ENCODE results near the gene KLHDC3. TPM values are rescaled to one million over a fixed set of nuclear protein-coding genes. Genes with fewer than 3 reads are reported as not detected.
A peak's percentile ranks its signal among the peaks of the same experiment; 100 is the strongest.

Gene KLHDC3
- total RNA-seq, 2 donors from 2014 or later = 62.4 to 73.9 TPM

DNA sequence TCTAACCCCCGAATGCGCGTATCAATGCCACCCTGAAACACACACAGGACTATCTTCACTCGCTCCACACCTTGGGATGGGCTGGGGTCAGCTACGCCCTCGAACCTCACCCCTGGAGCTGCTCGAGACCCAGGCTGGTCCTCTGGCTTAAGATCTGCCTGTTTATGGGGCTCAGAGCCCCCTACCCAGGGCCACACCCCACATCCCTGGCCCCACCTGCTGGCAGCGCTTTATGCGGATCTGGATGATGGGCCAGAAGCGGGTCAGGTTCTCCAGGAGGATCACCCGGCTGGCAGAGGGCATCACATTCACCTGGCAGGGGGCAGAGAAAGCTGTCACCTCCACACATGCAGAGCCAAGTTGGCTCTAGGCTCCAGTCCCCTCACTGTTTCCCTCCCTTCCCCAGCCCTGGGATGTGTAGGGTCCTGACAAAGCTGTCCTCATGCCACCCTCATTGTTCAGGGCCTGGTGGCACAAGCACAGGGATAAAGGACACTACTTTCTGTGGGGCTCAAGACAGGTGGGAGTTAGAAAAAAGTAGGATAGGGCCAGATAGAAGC, 31.4 kb downstream of the KLHDC3 start:
- no peak overlapping the region for H3K4me3 ChIP-seq
- H3K9me3 ChIP-seq = no peaks in the 10 kb centered on the region
- no peaks in the 10 kb centered on the region for H3K27me3 ChIP-seq
- TF ChIP-seq, protein P1, sequence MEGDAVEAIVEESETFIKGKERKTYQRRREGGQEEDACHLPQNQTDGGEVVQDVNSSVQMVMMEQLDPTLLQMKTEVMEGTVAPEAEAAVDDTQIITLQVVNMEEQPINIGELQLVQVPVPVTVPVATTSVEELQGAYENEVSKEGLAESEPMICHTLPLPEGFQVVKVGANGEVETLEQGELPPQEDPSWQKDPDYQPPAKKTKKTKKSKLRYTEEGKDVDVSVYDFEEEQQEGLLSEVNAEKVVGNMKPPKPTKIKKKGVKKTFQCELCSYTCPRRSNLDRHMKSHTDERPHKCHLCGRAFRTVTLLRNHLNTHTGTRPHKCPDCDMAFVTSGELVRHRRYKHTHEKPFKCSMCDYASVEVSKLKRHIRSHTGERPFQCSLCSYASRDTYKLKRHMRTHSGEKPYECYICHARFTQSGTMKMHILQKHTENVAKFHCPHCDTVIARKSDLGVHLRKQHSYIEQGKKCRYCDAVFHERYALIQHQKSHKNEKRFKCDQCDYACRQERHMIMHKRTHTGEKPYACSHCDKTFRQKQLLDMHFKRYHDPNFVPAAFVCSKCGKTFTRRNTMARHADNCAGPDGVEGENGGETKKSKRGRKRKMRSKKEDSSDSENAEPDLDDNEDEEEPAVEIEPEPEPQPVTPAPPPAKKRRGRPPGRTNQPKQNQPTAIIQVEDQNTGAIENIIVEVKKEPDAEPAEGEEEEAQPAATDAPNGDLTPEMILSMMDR (IDR thresholded peaks at IDR 0.05) = no peak
- no peak overlapping the region for H3K27ac ChIP-seq
- intact Hi-C loops (cut with DNase I) = no loop called here
- no peak overlapping the region for H3K9ac ChIP-seq (ENCODE audit: low read depth in 2 of 2, low read length in 2 of 2)
- H3K4me1 ChIP-seq = no peaks in the 10 kb centered on the region
- DNase-seq = no peak
- H3K36me3 ChIP-seq = no peaks in the 10 kb centered on the region

DNA sequence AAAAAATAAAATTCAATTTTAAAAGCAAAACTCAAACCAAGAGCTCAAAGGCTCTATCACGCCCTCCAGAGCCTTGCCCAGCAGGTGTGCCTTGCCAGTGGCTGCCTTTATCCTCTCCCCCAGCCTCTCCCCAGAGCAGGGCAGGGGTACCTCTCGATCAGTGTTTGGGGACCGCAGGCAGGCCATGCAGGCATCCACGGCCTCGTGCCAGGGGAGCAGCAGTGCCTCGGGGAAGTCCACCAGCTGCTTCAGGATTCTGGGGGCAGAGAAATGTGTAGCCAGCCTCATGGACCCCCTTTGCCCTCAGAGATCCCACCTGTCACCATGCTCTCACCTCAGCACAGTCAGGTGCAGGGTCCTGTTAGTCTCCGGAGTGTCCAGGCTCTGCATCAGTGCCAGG, 33.9 kb downstream of the KLHDC3 start:
- DNase-seq = no peak
- no peaks in the 10 kb centered on the region for H3K36me3 ChIP-seq
- H3K4me1 ChIP-seq = peaks cover 7% of the 10 kb centered on the region
- H3K27ac ChIP-seq = no peak overlapping the region
- intact Hi-C loops (cut with DNase I) = no loop called here
- H3K27me3 ChIP-seq = no peaks in the 10 kb centered on the region
- H3K9me3 ChIP-seq = no peaks in the 10 kb centered on the region
- no peak overlapping the region for H3K4me3 ChIP-seq
- TF ChIP-seq, protein P1 (IDR thresholded peaks at IDR 0.05) = no peak
- no peak overlapping the region for H3K9ac ChIP-seq (ENCODE audit: low read depth in 2 of 2, low read length in 2 of 2)

DNA sequence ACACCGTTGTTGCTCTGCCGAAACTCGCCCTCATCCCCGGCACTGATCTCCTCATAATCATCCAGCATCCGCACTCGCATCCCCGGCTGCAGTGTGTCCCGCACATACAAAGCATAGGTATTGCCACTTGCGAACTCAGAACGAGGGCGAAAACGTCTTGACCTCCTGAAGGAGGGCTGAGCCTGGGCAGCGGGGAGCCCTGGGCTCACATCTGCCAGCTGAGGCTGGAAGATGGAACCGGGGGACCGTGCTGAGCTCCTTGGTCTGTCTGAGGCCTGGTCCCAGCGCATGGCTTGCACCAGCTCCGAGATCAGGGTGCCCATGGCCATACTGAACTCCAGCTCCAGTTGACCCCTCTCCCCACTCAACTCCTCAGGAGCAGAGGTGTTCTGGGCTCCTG, 36.9 kb downstream of the KLHDC3 start:
- intact Hi-C loops (cut with DNase I) = no loop called here
- no peaks in the 10 kb centered on the region for H3K36me3 ChIP-seq

DNA sequence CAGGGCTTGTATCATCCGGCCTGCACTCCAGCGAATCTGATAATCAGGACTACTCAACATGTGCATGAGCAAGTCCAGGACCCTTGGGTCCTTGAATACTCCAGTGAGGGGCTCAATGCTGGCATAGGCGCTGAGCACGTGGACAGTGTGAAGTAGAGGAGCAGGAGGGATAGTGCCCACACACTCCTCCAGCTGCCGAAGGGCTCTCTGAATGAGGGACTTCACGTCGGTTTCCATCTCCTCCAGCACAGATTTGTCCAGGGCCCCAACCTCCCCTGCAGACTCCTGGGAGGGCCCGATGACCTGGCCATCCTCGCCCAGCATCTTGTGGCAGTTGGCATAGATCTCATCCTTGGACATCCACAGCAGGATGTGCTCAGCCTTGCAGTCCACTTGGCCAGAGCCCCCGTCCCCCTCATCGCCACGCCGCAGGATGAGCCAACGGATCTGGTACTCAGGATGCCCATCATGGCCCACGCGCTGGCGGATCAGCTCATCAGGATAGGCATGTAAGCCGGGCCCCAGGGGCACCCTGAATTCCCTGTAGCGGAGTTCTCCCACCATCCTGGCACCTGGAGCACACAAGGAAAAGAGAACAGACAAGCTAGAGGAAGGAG, 38.3 kb downstream of the KLHDC3 start:
- Histone ChIP-seq H3K36me3 (no peaks in the 10 kb centered on the region), H3K27me3 (no peaks in the 10 kb centered on the region), H3K9me3 (no peaks in the 10 kb centered on the region), H3K4me1 (peaks cover 7% of the 10 kb centered on the region), H3K4me3 (no peak overlapping the region), H3K9ac (ENCODE audit: low read depth in 2 of 2, low read length in 2 of 2) (peak overlapping the region in 1 of 2 donors; percentile 92), H3K27ac (peak overlapping the region; percentile 87)
- DNase-seq = peak; percentile 28
- intact Hi-C loops (cut with DNase I) = no loop called here
- TF ChIP-seq, protein P1 (IDR thresholded peaks at IDR 0.05) = no peak

More for the DNA sequence above, 36.9 kb downstream of the KLHDC3 start:
- Histone ChIP-seq H3K9me3 (no peaks in the 10 kb centered on the region), H3K27me3 (no peaks in the 10 kb centered on the region), H3K9ac (ENCODE audit: low read depth in 2 of 2, low read length in 2 of 2) (peak overlapping the region in 1 of 2 donors; percentile 27), H3K4me3 (no peak overlapping the region), H3K27ac (no peak overlapping the region), H3K4me1 (peaks cover 7% of the 10 kb centered on the region)
- DNase-seq = no peak
- TF ChIP-seq, protein P1 (IDR thresholded peaks at IDR 0.05) = no peak

DNA sequence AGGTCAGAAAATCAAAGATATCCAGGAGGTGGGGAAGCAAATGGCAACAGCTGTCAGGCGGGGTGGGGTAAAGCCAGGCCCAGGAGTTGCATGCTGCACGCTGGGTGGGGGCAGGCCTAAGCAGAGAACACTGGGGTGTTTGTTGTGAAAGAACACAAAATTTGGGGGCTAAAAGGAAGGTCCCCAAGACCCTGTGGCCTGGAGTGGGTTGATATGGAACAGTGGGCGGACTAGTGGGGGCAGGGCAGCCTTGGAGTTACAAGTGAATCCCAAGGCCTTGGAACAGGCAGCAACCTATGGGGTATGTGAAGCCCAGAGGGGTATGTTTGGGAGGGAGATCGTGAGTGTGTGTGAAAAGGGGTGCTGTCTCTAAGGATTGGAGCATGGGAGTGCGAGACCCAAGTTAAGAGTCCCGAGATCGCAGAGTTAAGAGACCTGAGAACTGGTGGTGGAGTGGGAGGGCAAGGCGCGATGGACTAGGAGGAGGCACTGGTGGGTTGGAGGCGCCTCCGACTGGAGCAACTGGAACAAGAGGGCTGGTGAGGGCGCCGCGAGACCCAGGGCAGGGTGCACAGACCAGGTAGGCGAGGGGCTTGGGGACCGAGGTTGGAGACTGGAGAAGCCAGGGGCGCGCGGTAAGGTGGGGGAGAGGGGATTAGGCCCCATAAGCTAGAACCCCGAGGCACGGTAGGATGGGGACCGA, 38.9 kb downstream of the KLHDC3 start:
- peak overlapping the region; percentile 84 for H3K4me3 ChIP-seq
- no peaks in the 10 kb centered on the region for H3K9me3 ChIP-seq
- intact Hi-C loops (cut with DNase I) = no loop called here
- peak overlapping the region; percentile 87 for H3K27ac ChIP-seq
- H3K9ac ChIP-seq (ENCODE audit: low read depth in 2 of 2, low read length in 2 of 2) = peak overlapping the region; percentile 89 to 92
- peaks cover 7% of the 10 kb centered on the region for H3K4me1 ChIP-seq
- TF ChIP-seq, protein P1 (IDR thresholded peaks at IDR 0.05) = no peak
- no peaks in the 10 kb centered on the region for H3K36me3 ChIP-seq
- no peaks in the 10 kb centered on the region for H3K27me3 ChIP-seq
- peak; percentile 41 for DNase-seq

All from colonic mucosa (tissue), 4 donors.